Large intestine (tissue), 12 donors: ENCODE results near the gene PRKAR2B. TPM values are rescaled to one million over a fixed set of nuclear protein-coding genes. Genes with fewer than 3 reads are reported as not detected.
A peak's percentile ranks its signal among the peaks of the same experiment; 100 is the strongest.

ENCODE experiments used
- DNase-seq, 2 donors: peaks; one replicate each; pipeline versions ENCODE4 v3.0.0 to v3.0.0-alpha.2; 2013
- H3K27ac ChIP-seq: one replicate; pipeline ENCODE4 v1.5.1; 2013; ENCODE audit warnings: low read length
- H3K27me3 ChIP-seq: 2 replicates; pipeline ENCODE4 v1.6.1; 2013; ENCODE audit warnings: low read length; ENCODE audit not compliant: control insufficient read depth, insufficient read depth
- H3K36me3 ChIP-seq: 2 replicates; pipeline ENCODE4 v1.6.1; 2013; ENCODE audit warnings: low read length; ENCODE audit not compliant: control insufficient read depth, insufficient read depth
- H3K4me1 ChIP-seq: one replicate; pipeline ENCODE4 v1.6.1; 2013; ENCODE audit warnings: low read length; ENCODE audit not compliant: control insufficient read depth, insufficient read depth
- H3K4me3 ChIP-seq: one replicate; pipeline ENCODE4 v1.5.1; 2013; ENCODE audit warnings: low read length
- H3K9me3 ChIP-seq: one replicate; pipeline ENCODE4 v1.6.1; 2013; ENCODE audit warnings: mild to moderate bottlenecking, low read depth, low read length, moderate library complexity; ENCODE audit not compliant: control insufficient read depth
- WGBS: methylation state at CpG from one replicate; pipeline ENCODE4 v1.1.5; 2013; ENCODE audit warnings: low lambda C conversion rate; ENCODE audit not compliant: insufficient coverage; 5-methylcytosine and 5-hydroxymethylcytosine counted together
- long read RNA-seq, 11 donors: transcript quantifications; one replicate each; lab custom pipeline, GENCODE V29; 2026
- polyA plus RNA-seq: library from polyadenylated mRNA; unstranded; fragments of 120-200 nt; gene quantifications from one replicate; pipeline ENCODE4 v1.2.1, GENCODE V29; 2013

Gene PRKAR2B
- polyA plus RNA-seq, result 16.3 TPM
- long read RNA-seq, donor 1, partial matches to known transcripts, result 0 of 1 reads
- long read RNA-seq, donor 1, other reads (novel, unspliced or antisense), result 0 of 1 reads
- long read RNA-seq, donor 2, partial matches to known transcripts, result 0 of 2 reads
- long read RNA-seq, donor 2, other reads (novel, unspliced or antisense), result 0 of 2 reads
- long read RNA-seq, donor 3, partial matches to known transcripts, result 0 of 2 reads
- long read RNA-seq, donor 3, other reads (novel, unspliced or antisense), result 0 of 2 reads
- long read RNA-seq, donor 4, result 0 reads
- long read RNA-seq, donor 5, partial matches to known transcripts, result 0 of 4 reads
- long read RNA-seq, donor 5, other reads (novel, unspliced or antisense), result 0 of 4 reads
- long read RNA-seq, donor 6, partial matches to known transcripts, result 0 of 4 reads
- long read RNA-seq, donor 6, other reads (novel, unspliced or antisense), result 0 of 4 reads
- long read RNA-seq, donor 7, transcript PRKAR2B-201 (11 exons, 3,745 nt), result major isoform, 6 of 6 reads
- long read RNA-seq, donor 7, partial matches to known transcripts, result 0 of 6 reads
- long read RNA-seq, donor 7, other reads (novel, unspliced or antisense), result 0 of 6 reads
- long read RNA-seq, donor 8, partial matches to known transcripts, result 0 of 3 reads
- long read RNA-seq, donor 8, other reads (novel, unspliced or antisense), result 0 of 3 reads
- long read RNA-seq, donor 9, transcript PRKAR2B-201 (11 exons, 3,745 nt), result major isoform, 6 of 6 reads
- long read RNA-seq, donor 9, partial matches to known transcripts, result 0 of 6 reads
- long read RNA-seq, donor 9, other reads (novel, unspliced or antisense), result 0 of 6 reads
- long read RNA-seq, donor 10, partial matches to known transcripts, result 0 of 3 reads
- long read RNA-seq, donor 10, other reads (novel, unspliced or antisense), result 0 of 3 reads
- long read RNA-seq, donor 11, partial matches to known transcripts, result 0 of 4 reads
- long read RNA-seq, donor 11, other reads (novel, unspliced or antisense), result 0 of 4 reads

- Histone ChIP-seq H3K4me1 (peaks cover 12% of the 10 kb centered on the region), H3K9me3 (peaks cover 3% of the 10 kb centered on the region), H3K27me3 (peaks cover 19% of the 10 kb centered on the region), H3K36me3 (no peaks in the 10 kb centered on the region), H3K4me3 (peak within 1 kb of the TSS; percentile 56), H3K27ac (peak within 1 kb of the TSS; percentile 13)
- DNase-seq, result peak; percentile 46 to 66
- WGBS, result no CpG with 5 or more reads among the region's 110 CpGs
These were observed at the start of gene PRKAR2B for GRCh38 chr7:107044347-107045194. Gene PRKAR2B (plus strand): TSS chr7:107044705. CDS start chr7:107044908, 203 bp downstream.

- no peaks in the 10 kb centered on the region for H3K36me3 ChIP-seq
- no peaks in the 10 kb centered on the region for H3K4me1 ChIP-seq
- H3K27me3 ChIP-seq, result no peaks in the 10 kb centered on the region
- H3K9me3 ChIP-seq, result no peaks in the 10 kb centered on the region
- DNase-seq, result no peak
- H3K27ac ChIP-seq, result no peak overlapping the region
- no peak overlapping the region for H3K4me3 ChIP-seq
- WGBS, result no CpG with 5 or more reads among the region's 7 CpGs
These were observed 49.7 kb upstream of the PRKAR2B start for GRCh38 chr7:106994833-106995232.

- Histone ChIP-seq H3K27me3 (no peaks in the 10 kb centered on the region), H3K27ac (no peak overlapping the region), H3K4me3 (no peak overlapping the region), H3K36me3 (no peaks in the 10 kb centered on the region), H3K4me1 (no peaks in the 10 kb centered on the region), H3K9me3 (no peaks in the 10 kb centered on the region)
- DNase-seq, result peak in 1 of 2 donors; percentile 10
- no CpG with 5 or more reads among the region's 5 CpGs for whole genome bisulfite sequencing
These were observed 46.8 kb upstream of the PRKAR2B start for GRCh38 chr7:106997487-106998271.

- Histone ChIP-seq H3K36me3 (no peaks in the 10 kb centered on the region), H3K4me3 (no peak overlapping the region), H3K27me3 (no peaks in the 10 kb centered on the region), H3K9me3 (no peaks in the 10 kb centered on the region), H3K27ac (no peak overlapping the region), H3K4me1 (no peaks in the 10 kb centered on the region)
- no CpG with 5 or more reads among the region's 2 CpGs for WGBS
- no peak for DNase-seq
These were observed 45.5 kb upstream of the PRKAR2B start for GRCh38 chr7:106999023-106999422.

GRCh38 chr7:107001490-107001889 is 43.0 kb upstream of the PRKAR2B start:
- H3K4me1 ChIP-seq, result no peaks in the 10 kb centered on the region
- H3K27ac ChIP-seq, result no peak overlapping the region
- no peak overlapping the region for H3K4me3 ChIP-seq
- WGBS, result no CpG with 5 or more reads among the region's 2 CpGs
- no peak for DNase-seq
- H3K27me3 ChIP-seq, result no peaks in the 10 kb centered on the region
- H3K36me3 ChIP-seq, result no peaks in the 10 kb centered on the region
- no peaks in the 10 kb centered on the region for H3K9me3 ChIP-seq

GRCh38 chr7:107002126-107002525 is 42.4 kb upstream of the PRKAR2B start:
- no peaks in the 10 kb centered on the region for H3K27me3 ChIP-seq
- H3K27ac ChIP-seq, result no peak overlapping the region
- DNase-seq, result no peak
- no peaks in the 10 kb centered on the region for H3K9me3 ChIP-seq
- no peak overlapping the region for H3K4me3 ChIP-seq
- H3K36me3 ChIP-seq, result no peaks in the 10 kb centered on the region
- WGBS, result no CpG with 5 or more reads among the region's 4 CpGs
- H3K4me1 ChIP-seq, result no peaks in the 10 kb centered on the region

- WGBS, result 57% methylated on average over 1 of the region's 3 CpGs
- H3K4me3 ChIP-seq, result no peak overlapping the region
- DNase-seq, result no peak
These were observed 41.9 kb upstream of the PRKAR2B start for GRCh38 chr7:107002529-107002998.

GRCh38 chr7:107007007-107007891 is 37.3 kb upstream of the PRKAR2B start:
- no peaks in the 10 kb centered on the region for H3K36me3 ChIP-seq
- no peaks in the 10 kb centered on the region for H3K27me3 ChIP-seq

More at GRCh38 chr7:107002529-107002998, 41.9 kb upstream of the PRKAR2B start:
- H3K36me3 ChIP-seq, result no peaks in the 10 kb centered on the region
- no peaks in the 10 kb centered on the region for H3K27me3 ChIP-seq
- H3K9me3 ChIP-seq, result no peaks in the 10 kb centered on the region
- no peaks in the 10 kb centered on the region for H3K4me1 ChIP-seq
- no peak overlapping the region for H3K27ac ChIP-seq

More at GRCh38 chr7:107007007-107007891, 37.3 kb upstream of the PRKAR2B start:
- H3K4me3 ChIP-seq, result no peak overlapping the region
- DNase-seq, result no peak
- H3K9me3 ChIP-seq, result no peaks in the 10 kb centered on the region
- no peaks in the 10 kb centered on the region for H3K4me1 ChIP-seq
- no peak overlapping the region for H3K27ac ChIP-seq
- 100% methylated on average over 1 of the region's 6 CpGs for WGBS
